H1 (cell line): Measurements from ENCODE around the gene NMD3. TPM values are rescaled to one million over a fixed set of nuclear protein-coding genes. Genes with fewer than 3 reads are reported as not detected.

Source experiments
- CTCF ChIA-PET: fragments of 300-600 bp; sonication (Branson Sonifier 250); formaldehyde crosslinking; loops from one replicate; lab custom pipeline; 2021; ENCODE audit not compliant: partially characterized antibody; lab: Charles Lee
- POLR2A ChIA-PET: fragments of 300-600 bp; sonication (Branson Sonifier 250); formaldehyde crosslinking; loops from one replicate; lab custom pipeline; 2021; ENCODE audit warnings: inconsistent platforms; ENCODE audit not compliant: partially characterized antibody; lab: Charles Lee
- DNase-seq, 2 experiments: peaks; one replicate each; pipeline versions ENCODE4 v3.0.0 to v3.0.0-alpha.2; 2010 to 2022; ENCODE audit warnings: low spot score in 2 of 2, low read depth in 1 of 2, mixed read lengths in 1 of 2
- FAIRE-seq: peaks from 2 replicates; lab custom pipeline; 2011; peaks lifted over from hg19 to GRCh38; lab: Jason Lieb, UNC
- H2AFZ ChIP-seq: 2 replicates; pipeline ENCODE4 v1.8.1; 2012; ENCODE audit warnings: low read length, inconsistent platforms
- H2AK5ac ChIP-seq: 2 replicates; pipeline ENCODE4 v1.6.1; 2013; ENCODE audit warnings: low read depth, low read length
- H2BK120ac ChIP-seq: replicated peaks from 2 replicates; pipeline ENCODE3; 2013; ENCODE audit warnings: low read depth, low read length, inconsistent platforms
- H2BK12ac ChIP-seq: 2 replicates; pipeline ENCODE4 v1.6.1; 2013; ENCODE audit warnings: low read depth, low read length
- H2BK15ac ChIP-seq: 2 replicates; pipeline ENCODE4 v1.6.1; 2013; ENCODE audit warnings: low read length
- H2BK20ac ChIP-seq: 2 replicates; pipeline ENCODE4 v1.6.1; 2013; ENCODE audit warnings: low read length
- H2BK5ac ChIP-seq: 2 replicates; pipeline ENCODE4 v1.6.1; 2013; ENCODE audit warnings: low read depth, low read length
- H3K14ac ChIP-seq: 2 replicates; pipeline ENCODE4 v1.6.1; 2013; ENCODE audit warnings: inconsistent platforms; ENCODE audit not compliant: insufficient read length
- H3K18ac ChIP-seq: 2 replicates; pipeline ENCODE4 v1.6.1; 2013; ENCODE audit warnings: low read length; ENCODE audit errors: extremely low read depth
- H3K23ac ChIP-seq: 2 replicates; pipeline ENCODE4 v1.6.1; 2013; ENCODE audit warnings: inconsistent platforms; ENCODE audit not compliant: insufficient read length
- H3K23me2 ChIP-seq: 2 replicates; pipeline ENCODE4 v1.6.1; 2013; ENCODE audit warnings: low read depth, low read length
- H3K27ac ChIP-seq: 2 replicates; pipeline ENCODE4 v1.6.1; 2011; ENCODE audit warnings: low read depth, low read length, inconsistent platforms
- H3K27me3 ChIP-seq, 4 experiments: replicated peaks in 1 of 4; 1 replicate in 1 of 4; 2 replicates in 3 of 4; pipeline versions ENCODE4 v1.6.1 to v1.8.1; 2011 to 2013; ENCODE audit warnings: low read length in 3 of 4, mild to moderate bottlenecking in 3 of 4, inconsistent platforms in 2 of 4, mixed read lengths in 2 of 4, moderate library complexity in 1 of 4; ENCODE audit not compliant: control insufficient read depth in 3 of 4, insufficient read depth in 3 of 4; ENCODE audit errors: extremely low read depth in 1 of 4
- H3K36me3 ChIP-seq, 4 experiments: 2 replicates each; pipeline versions ENCODE4 v1.6.1 to v1.8.1; 2011 to 2013; ENCODE audit warnings: mild to moderate bottlenecking in 4 of 4, low read length in 3 of 4, moderate library complexity in 2 of 4, control low read depth in 1 of 4, inconsistent platforms in 1 of 4; ENCODE audit not compliant: insufficient read depth in 4 of 4, control insufficient read depth in 2 of 4
- H3K4ac ChIP-seq: replicated peaks from 2 replicates; pipeline ENCODE3; 2013; ENCODE audit warnings: low read length, low read depth, mixed read lengths, inconsistent platforms; ENCODE audit not compliant: insufficient read length
- H3K4me1 ChIP-seq, 4 experiments: replicated peaks in 1 of 4; 1 replicate in 1 of 4; 2 replicates in 3 of 4; pipeline versions ENCODE4 v1.6.1 to v1.8.1; 2011 to 2013; ENCODE audit warnings: low read length in 3 of 4, inconsistent platforms in 2 of 4, mixed read lengths in 1 of 4; ENCODE audit not compliant: insufficient read depth in 4 of 4, control insufficient read depth in 3 of 4
- H3K4me2 ChIP-seq, 2 experiments: 2 replicates each; pipeline versions ENCODE4 v1.6.1 to v1.8.1; 2011 to 2013; ENCODE audit warnings: low read depth in 2 of 2, low read length in 2 of 2, control low read depth in 1 of 2, inconsistent platforms in 1 of 2, mild to moderate bottlenecking in 1 of 2; ENCODE audit not compliant: insufficient read depth in 1 of 2
- H3K4me3 ChIP-seq, 4 experiments: fragments of 200-600, 300-600 bp in 1 of 4; sonication (generic), shearing (Covaris generic), sonication (Bioruptor Twin) in 1 of 4; 2 replicates each; pipeline versions ENCODE4 v1.5.1 to v1.8.1; 2011 to 2016; ENCODE audit warnings: low read length in 4 of 4, low read depth in 3 of 4, control low read depth in 2 of 4, inconsistent platforms in 2 of 4, mild to moderate bottlenecking in 2 of 4, mixed read lengths in 1 of 4, moderate library complexity in 1 of 4; ENCODE audit not compliant: insufficient read depth in 2 of 4; ENCODE audit errors: extremely low read depth in 1 of 4
- H3K56ac ChIP-seq: replicated peaks from 2 replicates; pipeline ENCODE3; 2013; ENCODE audit warnings: low read depth, mild to moderate bottlenecking, mixed read lengths, low read length, inconsistent platforms; ENCODE audit not compliant: insufficient read length
- H3K79me1 ChIP-seq: 2 replicates; pipeline ENCODE4 v1.6.1; 2013; ENCODE audit warnings: low read depth, low read length, control low read depth
- H3K79me2 ChIP-seq, 2 experiments: 2 replicates each; pipeline versions ENCODE4 v1.6.1 to v1.8.1; 2012 to 2013; ENCODE audit warnings: low read length in 2 of 2, mild to moderate bottlenecking in 2 of 2, inconsistent platforms in 1 of 2; ENCODE audit not compliant: insufficient read depth in 2 of 2, control insufficient read depth in 1 of 2
- H3K9ac ChIP-seq, 4 experiments: replicated peaks in 1 of 4; 1 replicate in 1 of 4; 2 replicates in 3 of 4; pipeline versions ENCODE4 v1.6.1 to v1.8.1; 2011 to 2013; ENCODE audit warnings: low read depth in 3 of 4, low read length in 3 of 4, control low read depth in 2 of 4, mild to moderate bottlenecking in 2 of 4, moderate library complexity in 2 of 4, inconsistent platforms in 1 of 4; ENCODE audit errors: extremely low read depth in 1 of 4
- H3K9me3 ChIP-seq, 2 experiments: 2 replicates each; pipeline versions ENCODE4 v1.6.1 to v1.8.1; 2012 to 2013; ENCODE audit warnings: mild to moderate bottlenecking in 2 of 2, moderate library complexity in 2 of 2, control low read depth in 1 of 2, inconsistent platforms in 1 of 2, low read depth in 1 of 2, low read length in 1 of 2, mixed read lengths in 1 of 2; ENCODE audit not compliant: insufficient read depth in 2 of 2
- H4K20me1 ChIP-seq, 2 experiments: replicated peaks in 1 of 2; 2 replicates each; pipeline versions ENCODE3 to v1.8.1; 2011 to 2013; ENCODE audit warnings: inconsistent platforms in 2 of 2, low read length in 2 of 2, mild to moderate bottlenecking in 1 of 2; ENCODE audit not compliant: insufficient read depth in 2 of 2, control insufficient read depth in 1 of 2
- H4K5ac ChIP-seq: 2 replicates; pipeline ENCODE4 v1.6.1; 2013; ENCODE audit warnings: low read length, low read depth, mixed read lengths, inconsistent platforms; ENCODE audit not compliant: insufficient read length
- H4K8ac ChIP-seq: 2 replicates; pipeline ENCODE4 v1.8.0; 2013; ENCODE audit warnings: mild to moderate bottlenecking, moderate library complexity, low read length, inconsistent platforms; ENCODE audit not compliant: insufficient read depth; ENCODE audit errors: extremely low read depth
- H4K91ac ChIP-seq: replicated peaks from 2 replicates; pipeline ENCODE3; 2013; ENCODE audit warnings: low read length, mixed read lengths, inconsistent platforms; ENCODE audit not compliant: insufficient read length
- EP300 ChIP-seq, 2 experiments: IDR thresholded peaks; 1 replicate in 1 of 2; 2 replicates in 1 of 2; pipeline ENCODE4 v1.6.1; 2011 to 2012; ENCODE audit warnings: low read depth in 2 of 2, low read length in 2 of 2, mild to moderate bottlenecking in 2 of 2, borderline replicate concordance in 1 of 2, inconsistent platforms in 1 of 2, moderate library complexity in 1 of 2
- NANOG ChIP-seq: IDR thresholded peaks from 2 replicates; pipeline ENCODE4 v1.6.1; 2011; ENCODE audit warnings: low read length, low read depth, mild to moderate bottlenecking, inconsistent platforms; ENCODE audit not compliant: insufficient read depth, poor library complexity, severe bottlenecking
- WGBS, 2 experiments: shearing (Covaris generic) in 1 of 2; methylation state at CpG; one replicate each; pipeline versions ENCODE4 v1.1.6 to v1.1.7; 2013 to 2015; ENCODE audit warnings: low lambda C conversion rate in 2 of 2, mixed read lengths in 2 of 2, inconsistent platforms in 1 of 2, low coverage in 1 of 2, missing lambda C conversion rate in 1 of 2; ENCODE audit not compliant: insufficient replicate concordance in 2 of 2, insufficient coverage in 1 of 2, insufficient read length in 1 of 2; ENCODE audit errors: extremely low coverage in 1 of 2, missing lambda C conversion rate in 1 of 2; 5-methylcytosine and 5-hydroxymethylcytosine counted together
- polyA plus RNA-seq, 7 experiments: library from polyadenylated mRNA; depleted of rRNA in 3 of 7; stranded (reverse) in 5 of 7; unstranded in 2 of 7; fragments of >200 nt in 5 of 7; fragments of 200-250 nt in 2 of 7; gene quantifications; 1 replicate in 5 of 7; 2 replicates in 1 of 7; 4 replicates in 1 of 7; pipeline versions ENCODE4 v1.2.1 to v1.2.3, GENCODE V29; 2011 to 2013; ENCODE audit warnings: missing spikeins in 2 of 7, mixed read lengths in 2 of 7
- total RNA-seq: library from RNA; stranded (reverse); fragmentation: NEBNext Ultra II Directional; extraction: Animal tissue kit (Norgen Biotek cat#: 25700); gene quantifications from 2 replicates; pipeline ENCODE4 v1.2.1, GENCODE V29; 2021

The NMD3 gene
- total and polyA plus RNA-seq, 2 of the 8 experiments (the other 6 are each of a cell fraction or from before 2014, with no cell fraction given) = 12.1 to 64.2 TPM

- WGBS, 2 experiments = 95 to 100% methylated on average over 1 to 2 of the region's 2 CpGs
- Histone ChIP-seq H2BK15ac (no peak overlapping the region), H3K4me2 (no peak overlapping the region), H3K9me3 (no peaks in the 10 kb centered on the region), H4K8ac (no peak overlapping the region), H3K27me3 (no peaks in the 10 kb centered on the region), H2BK120ac (no peak overlapping the region), H3K18ac (no peak overlapping the region), H3K36me3 (peaks cover 2 to 60% (median 24%) of the 10 kb centered on the region in 4 experiments; a peak in 7 of 8 replicates), H2BK12ac (no peak overlapping the region), H2AK5ac (no peak overlapping the region), H2BK20ac (no peak overlapping the region), H3K79me2 (peaks cover 0 to 19% of the 10 kb centered on the region in 2 experiments; a peak in 2 of 4 replicates), H4K91ac (no peak overlapping the region), H3K23me2 (peaks cover 2% of the 10 kb centered on the region; the same call in 1 of the 2 replicates), H3K4ac (no peak overlapping the region), H3K14ac (no peak overlapping the region), H3K9ac (no peak overlapping the region), H4K5ac (no peak overlapping the region), H4K20me1 (peaks cover 0 to 6% of the 10 kb centered on the region in 2 experiments), H3K4me3 (no peak overlapping the region), H2AFZ (no peak overlapping the region), H3K23ac (no peak overlapping the region), H3K56ac (no peak overlapping the region), H2BK5ac (no peak overlapping the region), H3K4me1 (no peaks in the 10 kb centered on the region), H3K27ac (no peak overlapping the region), H3K79me1 (no peaks in the 10 kb centered on the region)
- DNase-seq = no peak
- no peak for FAIRE-seq
- POLR2A ChIA-PET = interaction anchor here (1.8 kb wide), 1 partner anchor 10 kb away, joined by 15 read pairs; the partner anchor contains the start of gene NMD3
- CTCF ChIA-PET = interaction anchor here (1.0 to 1.3 kb wide), 2 partner anchors 8 to 12 kb away, joined by 3 read pairs; no protein-coding TSS in a partner anchor
- TF ChIP-seq EP300 (IDR thresholded peaks at IDR 0.05; ENCODE audit: borderline replicate concordance in 1 of 2, low read depth in 2 of 2, low read length in 2 of 2) (no peak), NANOG (no peak)
Observed at GRCh38 chr3:161231861-161232260, 10.8 kb downstream of the NMD3 start.
